HL-60 (cell line): ENCODE measurements around the gene COL23A1.
"Not testable (repeated sequence)": the region's sequence is repeated elsewhere in the genome, so short reads cannot be mapped to it uniquely, and the experiment has no call there.

Source experiments
- DNase-seq, 2 experiments: peaks; one replicate each; pipeline ENCODE4 v3.0.0-alpha.2; 2010 to 2020; ENCODE audit warnings: low read depth in 1 of 2, low spot score in 1 of 2
- H3K27ac ChIP-seq: fragments of 250-450 bp; sonication (Bioruptor Pico); replicated peaks from 2 replicates; pipeline ENCODE4 v1.5.1; 2020; ENCODE audit warnings: mild to moderate bottlenecking, moderate library complexity
- H3K27me3 ChIP-seq: fragments of 250-450 bp; sonication (Bioruptor Pico); 2 replicates; pipeline ENCODE4 v1.5.1; 2021; ENCODE audit warnings: mild to moderate bottlenecking, moderate library complexity; ENCODE audit not compliant: insufficient read depth, poor library complexity, severe bottlenecking
- H3K4me3 ChIP-seq: replicated peaks from 2 replicates; pipeline ENCODE4 v1.5.1; 2011; ENCODE audit warnings: mild to moderate bottlenecking, control low read depth, low read length; ENCODE audit not compliant: insufficient read depth
- GABPA ChIP-seq: IDR thresholded peaks from 2 replicates; pipeline ENCODE4 v1.6.1; 2012; ENCODE audit warnings: low read depth
- POLR2AphosphoS5 ChIP-seq: IDR thresholded peaks from 2 replicates; pipeline ENCODE4 v1.6.1; 2012; ENCODE audit warnings: low read depth
- SPI1 ChIP-seq: IDR thresholded peaks from 2 replicates; pipeline ENCODE4 v1.6.1; 2012; ENCODE audit warnings: low read depth, mild to moderate bottlenecking, borderline replicate concordance
- TF ChIP-seq, protein P1 (sequence below): IDR thresholded peaks from one replicate; pipeline ENCODE4 v1.5.1; 2011; ENCODE audit warnings: low read length, control low read depth, inconsistent platforms; ENCODE audit not compliant: insufficient read depth
- TF ChIP-seq, protein P2 (sequence below): IDR thresholded peaks from 2 replicates; pipeline ENCODE4 v1.6.1; 2012; ENCODE audit warnings: low read depth; ENCODE audit not compliant: insufficient replicate concordance

COL23A1 gene

DNA sequence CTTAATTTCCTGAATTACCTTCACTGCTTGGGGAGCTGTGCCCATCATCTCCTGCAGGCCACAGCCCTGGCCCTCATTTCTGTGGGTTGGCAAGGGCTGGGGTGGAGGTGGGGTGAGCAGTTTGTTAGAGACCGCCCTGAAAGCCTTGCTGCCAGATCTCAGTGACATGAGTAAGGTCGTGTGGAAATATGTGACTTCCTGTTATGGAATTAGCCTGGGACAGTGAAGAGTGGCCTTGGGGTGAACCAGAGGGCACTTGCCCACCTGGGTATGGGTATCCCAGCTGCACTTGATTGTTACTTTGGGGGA lies 388.3 kb downstream of the COL23A1 start:
- TF ChIP-seq GABPA (no peak), POLR2AphosphoS5 (peak; percentile 72), SPI1 (peak; percentile 78)
- TF ChIP-seq, protein P1, sequence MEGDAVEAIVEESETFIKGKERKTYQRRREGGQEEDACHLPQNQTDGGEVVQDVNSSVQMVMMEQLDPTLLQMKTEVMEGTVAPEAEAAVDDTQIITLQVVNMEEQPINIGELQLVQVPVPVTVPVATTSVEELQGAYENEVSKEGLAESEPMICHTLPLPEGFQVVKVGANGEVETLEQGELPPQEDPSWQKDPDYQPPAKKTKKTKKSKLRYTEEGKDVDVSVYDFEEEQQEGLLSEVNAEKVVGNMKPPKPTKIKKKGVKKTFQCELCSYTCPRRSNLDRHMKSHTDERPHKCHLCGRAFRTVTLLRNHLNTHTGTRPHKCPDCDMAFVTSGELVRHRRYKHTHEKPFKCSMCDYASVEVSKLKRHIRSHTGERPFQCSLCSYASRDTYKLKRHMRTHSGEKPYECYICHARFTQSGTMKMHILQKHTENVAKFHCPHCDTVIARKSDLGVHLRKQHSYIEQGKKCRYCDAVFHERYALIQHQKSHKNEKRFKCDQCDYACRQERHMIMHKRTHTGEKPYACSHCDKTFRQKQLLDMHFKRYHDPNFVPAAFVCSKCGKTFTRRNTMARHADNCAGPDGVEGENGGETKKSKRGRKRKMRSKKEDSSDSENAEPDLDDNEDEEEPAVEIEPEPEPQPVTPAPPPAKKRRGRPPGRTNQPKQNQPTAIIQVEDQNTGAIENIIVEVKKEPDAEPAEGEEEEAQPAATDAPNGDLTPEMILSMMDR, result no peak
- TF ChIP-seq, protein P2, sequence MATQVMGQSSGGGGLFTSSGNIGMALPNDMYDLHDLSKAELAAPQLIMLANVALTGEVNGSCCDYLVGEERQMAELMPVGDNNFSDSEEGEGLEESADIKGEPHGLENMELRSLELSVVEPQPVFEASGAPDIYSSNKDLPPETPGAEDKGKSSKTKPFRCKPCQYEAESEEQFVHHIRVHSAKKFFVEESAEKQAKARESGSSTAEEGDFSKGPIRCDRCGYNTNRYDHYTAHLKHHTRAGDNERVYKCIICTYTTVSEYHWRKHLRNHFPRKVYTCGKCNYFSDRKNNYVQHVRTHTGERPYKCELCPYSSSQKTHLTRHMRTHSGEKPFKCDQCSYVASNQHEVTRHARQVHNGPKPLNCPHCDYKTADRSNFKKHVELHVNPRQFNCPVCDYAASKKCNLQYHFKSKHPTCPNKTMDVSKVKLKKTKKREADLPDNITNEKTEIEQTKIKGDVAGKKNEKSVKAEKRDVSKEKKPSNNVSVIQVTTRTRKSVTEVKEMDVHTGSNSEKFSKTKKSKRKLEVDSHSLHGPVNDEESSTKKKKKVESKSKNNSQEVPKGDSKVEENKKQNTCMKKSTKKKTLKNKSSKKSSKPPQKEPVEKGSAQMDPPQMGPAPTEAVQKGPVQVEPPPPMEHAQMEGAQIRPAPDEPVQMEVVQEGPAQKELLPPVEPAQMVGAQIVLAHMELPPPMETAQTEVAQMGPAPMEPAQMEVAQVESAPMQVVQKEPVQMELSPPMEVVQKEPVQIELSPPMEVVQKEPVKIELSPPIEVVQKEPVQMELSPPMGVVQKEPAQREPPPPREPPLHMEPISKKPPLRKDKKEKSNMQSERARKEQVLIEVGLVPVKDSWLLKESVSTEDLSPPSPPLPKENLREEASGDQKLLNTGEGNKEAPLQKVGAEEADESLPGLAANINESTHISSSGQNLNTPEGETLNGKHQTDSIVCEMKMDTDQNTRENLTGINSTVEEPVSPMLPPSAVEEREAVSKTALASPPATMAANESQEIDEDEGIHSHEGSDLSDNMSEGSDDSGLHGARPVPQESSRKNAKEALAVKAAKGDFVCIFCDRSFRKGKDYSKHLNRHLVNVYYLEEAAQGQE, result no peak
- H3K27ac ChIP-seq, result peak overlapping the region; percentile 64
- H3K4me3 ChIP-seq, result no peak overlapping the region
- DNase-seq, result peak in 1 of 2 experiments; percentile 85
- H3K27me3 ChIP-seq, result no peaks in the 10 kb centered on the region

DNA sequence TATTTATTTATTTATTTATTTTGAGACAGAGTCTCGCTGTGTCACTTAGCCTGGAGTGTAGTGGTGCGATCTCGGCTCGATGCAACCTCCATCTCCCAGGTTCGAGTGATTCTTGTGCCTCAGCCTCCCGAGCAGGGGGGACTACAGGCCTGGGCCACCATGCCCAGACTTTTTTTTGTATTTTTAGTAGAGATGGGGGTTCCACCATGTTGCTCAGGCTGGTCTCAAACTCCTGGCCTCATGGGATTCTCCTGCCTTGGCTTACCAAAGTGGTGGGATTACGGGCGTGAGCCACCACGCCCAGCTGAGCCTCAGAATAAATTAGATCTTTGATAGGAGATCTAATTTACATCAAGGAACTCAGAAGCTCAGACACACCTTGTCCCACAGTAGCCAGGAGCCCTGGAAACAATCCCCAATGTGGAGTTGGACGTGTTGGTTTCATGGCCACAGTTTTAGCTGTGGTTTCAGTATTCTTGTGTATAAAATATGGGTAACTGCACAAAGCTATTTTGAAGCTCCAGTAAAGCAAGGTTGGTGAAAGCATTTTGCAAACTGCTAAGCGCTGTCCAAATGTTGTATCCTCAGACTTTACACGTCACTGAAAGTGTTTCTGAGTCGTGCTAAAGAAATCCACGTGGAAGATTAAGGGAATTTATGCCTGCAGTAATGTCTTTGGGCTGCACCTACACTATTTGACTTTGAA lies 388.8 kb downstream of the COL23A1 start:
- DNase-seq, result no peak
- TF ChIP-seq SPI1, result no peak
- TF ChIP-seq, protein P2, result peak; percentile 83
- H3K27ac ChIP-seq, result peak overlapping the region; percentile 64
- H3K4me3 ChIP-seq, result no peak overlapping the region
- H3K27me3 ChIP-seq, result no peaks in the 10 kb centered on the region

DNA sequence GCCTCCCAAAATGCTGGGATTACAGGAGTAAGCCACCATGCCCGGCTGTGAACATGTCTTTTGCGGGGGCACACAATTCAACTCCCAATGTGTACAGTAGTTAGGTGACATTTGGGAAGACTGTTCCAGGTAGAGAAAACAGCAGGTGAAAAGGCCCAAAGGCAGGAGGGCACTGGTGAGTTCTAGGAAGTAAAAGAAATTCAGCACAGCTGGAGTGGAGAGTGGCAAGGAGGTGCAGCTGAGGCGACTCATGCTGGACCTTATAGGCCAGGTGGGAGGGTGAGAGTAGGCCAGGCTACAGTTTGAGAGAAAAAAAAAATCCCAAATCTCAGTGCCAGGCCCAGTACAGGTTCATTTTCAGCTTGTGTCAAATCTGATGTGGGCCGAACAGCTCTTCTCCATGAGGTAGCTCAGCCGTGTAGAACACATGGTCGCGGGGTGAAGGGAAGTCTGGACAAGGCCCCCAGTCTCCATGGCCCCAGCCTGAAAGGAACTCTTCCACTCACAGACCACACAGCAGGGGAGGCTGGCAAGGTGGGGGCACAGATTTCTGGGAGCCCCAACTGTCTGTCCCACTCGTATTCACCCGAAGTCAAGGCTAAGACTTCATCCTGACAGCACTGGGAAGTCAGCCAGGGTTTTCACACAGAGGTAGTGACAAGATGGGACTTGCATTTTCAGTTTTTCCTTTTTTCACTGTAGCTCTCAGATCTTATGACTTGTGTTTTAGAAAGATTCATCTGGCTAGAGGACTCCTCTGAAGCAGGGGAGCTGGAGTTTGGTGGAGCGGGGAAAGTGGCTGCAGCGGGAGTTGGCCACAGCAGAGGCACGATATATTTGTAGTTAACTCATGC lies 390.4 kb downstream of the COL23A1 start:
- no peak for DNase-seq
- no peak overlapping the region for H3K4me3 ChIP-seq
- H3K27me3 ChIP-seq, result no peaks in the 10 kb centered on the region
- H3K27ac ChIP-seq, result peak overlapping the region; percentile 37
- TF ChIP-seq, protein P2, result peak; percentile 81
- no peak for TF ChIP-seq SPI1

DNA sequence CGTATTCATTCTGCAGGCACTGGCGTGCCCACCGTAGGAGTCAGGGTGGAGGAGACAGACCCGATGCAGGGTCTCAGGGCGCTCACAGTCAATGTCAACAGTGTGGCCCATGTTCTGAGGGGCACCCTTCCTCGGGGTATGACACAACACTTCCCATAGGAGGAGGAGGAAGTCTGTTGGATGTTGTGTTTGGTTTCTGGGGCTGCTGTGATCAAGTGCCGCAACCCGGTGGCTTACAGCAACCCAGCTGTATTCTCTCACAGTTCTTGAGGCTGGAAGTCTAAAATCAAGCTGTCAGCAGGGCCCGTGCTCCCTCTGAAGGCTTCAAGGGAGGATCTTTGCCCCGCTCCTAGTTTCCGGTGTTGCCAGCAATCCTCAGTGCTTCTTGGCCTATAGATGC lies 391.5 kb downstream of the COL23A1 start:
- peak in 1 of 2 experiments; percentile 61 for DNase-seq
- peak; percentile 28; the same call in 1 of the 2 replicates for TF ChIP-seq POLR2AphosphoS5
- TF ChIP-seq, protein P2, result no peak
- Histone ChIP-seq H3K27ac (peak overlapping the region; percentile 21; the same call in 1 of the 2 replicates), H3K27me3 (no peaks in the 10 kb centered on the region), H3K4me3 (no peak overlapping the region)

DNA sequence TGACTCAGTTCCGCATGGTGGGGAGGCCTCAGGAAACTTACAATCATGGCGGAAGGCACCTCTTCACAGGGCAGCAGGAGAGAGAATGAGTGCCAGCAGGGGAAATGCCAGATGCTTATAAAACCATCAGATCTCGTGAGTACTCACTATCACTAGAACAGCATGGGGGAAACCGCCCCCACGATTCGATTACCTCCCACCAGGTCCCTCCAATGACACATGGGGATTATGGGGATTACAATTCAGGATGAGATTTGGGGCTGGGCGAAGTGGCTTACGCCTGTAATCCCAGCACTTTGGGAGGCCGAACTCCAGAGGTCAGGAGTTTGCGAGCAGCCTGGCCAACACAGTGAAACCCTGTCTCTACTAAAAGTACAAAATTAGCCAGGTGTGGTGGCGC lies 392.0 kb downstream of the COL23A1 start:
- H3K27me3 ChIP-seq, H3K4me3 ChIP-seq, DNase-seq, H3K27ac ChIP-seq: not testable (repeated sequence)
